Liver (tissue), 9 donors: ENCODE results near the gene QPCT. TPM values are rescaled to one million over a fixed set of nuclear protein-coding genes. Genes with fewer than 3 reads are reported as not detected.

Experiments
- DNase-seq: peaks from one replicate; pipeline ENCODE4 v3.0.0-alpha.2; 2017; ENCODE audit warnings: low spot score
- H3K27ac ChIP-seq, 2 donors: one replicate each; pipeline ENCODE4 v1.7.0; 2013; ENCODE audit warnings: inconsistent platforms in 2 of 2, low read length in 2 of 2, control low read depth in 1 of 2, low read depth in 1 of 2, mild to moderate bottlenecking in 1 of 2
- H3K27me3 ChIP-seq, 4 donors: one replicate each; pipeline versions ENCODE4 v1.6.1 to v1.7.0; 2013; ENCODE audit warnings: low read length in 3 of 4, inconsistent platforms in 1 of 4, mild to moderate bottlenecking in 1 of 4, moderate library complexity in 1 of 4; ENCODE audit not compliant: control insufficient read depth in 4 of 4, insufficient read depth in 4 of 4
- H3K36me3 ChIP-seq, 4 donors: one replicate each; pipeline versions ENCODE4 v1.6.1 to v1.7.0; 2013; ENCODE audit warnings: low read length in 3 of 4, mild to moderate bottlenecking in 3 of 4, low read depth in 1 of 4, moderate library complexity in 1 of 4; ENCODE audit not compliant: control insufficient read depth in 4 of 4, insufficient read depth in 3 of 4
- H3K4me1 ChIP-seq, 4 donors: one replicate each; pipeline versions ENCODE4 v1.6.1 to v1.7.0; 2013; ENCODE audit warnings: low read length in 3 of 4, mild to moderate bottlenecking in 3 of 4, moderate library complexity in 1 of 4; ENCODE audit not compliant: control insufficient read depth in 4 of 4, insufficient read depth in 4 of 4
- H3K4me3 ChIP-seq, 3 donors: one replicate each; pipeline versions ENCODE4 v1.6.1 to v1.7.0; 2013; ENCODE audit warnings: low read length in 3 of 3, control low read depth in 1 of 3, low read depth in 1 of 3, mild to moderate bottlenecking in 1 of 3
- H3K9ac ChIP-seq, 2 donors: one replicate each; pipeline ENCODE4 v1.7.0; 2013; ENCODE audit warnings: low read length in 2 of 2, mild to moderate bottlenecking in 2 of 2, moderate library complexity in 2 of 2, control low read depth in 1 of 2, low read depth in 1 of 2
- H3K9me3 ChIP-seq, 4 donors: one replicate each; pipeline versions ENCODE4 v1.6.1 to v1.7.0; 2013; ENCODE audit warnings: low read length in 3 of 4; ENCODE audit not compliant: control insufficient read depth in 4 of 4
- EGR1 ChIP-seq, 2 donors: IDR thresholded peaks; 2 replicates each; pipeline ENCODE4 v1.6.1; 2016 to 2018; ENCODE audit warnings: antibody characterized with exemption in 2 of 2, low read depth in 2 of 2
- FOXA1 ChIP-seq: IDR thresholded peaks from 2 replicates; pipeline ENCODE4 v1.6.1; 2016; ENCODE audit warnings: antibody characterized with exemption
- FOXA2 ChIP-seq: IDR thresholded peaks from 2 replicates; pipeline ENCODE4 v1.6.1; 2016; ENCODE audit warnings: antibody characterized with exemption
- GABPA ChIP-seq, 2 donors: IDR thresholded peaks in 1 of 2; conservative IDR thresholded peaks in 1 of 2; 2 replicates each; pipeline ENCODE4 v1.6.1; 2016; ENCODE audit warnings: antibody characterized with exemption in 2 of 2, mild to moderate bottlenecking in 1 of 2, moderate library complexity in 1 of 2
- HNF4A ChIP-seq, 2 donors: conservative IDR thresholded peaks; 2 replicates each; pipeline ENCODE4 v1.6.1; 2016; ENCODE audit warnings: antibody characterized with exemption in 2 of 2, mild to moderate bottlenecking in 2 of 2
- HNF4G ChIP-seq: IDR thresholded peaks from 2 replicates; pipeline ENCODE4 v1.6.1; 2016; ENCODE audit warnings: antibody characterized with exemption
- JUND ChIP-seq, 2 donors: IDR thresholded peaks; 2 replicates each; pipeline ENCODE4 v1.6.1; 2016; ENCODE audit warnings: antibody characterized with exemption in 2 of 2
- MAX ChIP-seq: IDR thresholded peaks from 2 replicates; pipeline ENCODE4 v1.6.1; 2016; ENCODE audit warnings: antibody characterized with exemption
- NR2F2 ChIP-seq: IDR thresholded peaks from 2 replicates; pipeline ENCODE4 v1.6.1; 2016; ENCODE audit warnings: antibody characterized with exemption
- RAD21 ChIP-seq, 2 donors: IDR thresholded peaks; 2 replicates each; pipeline ENCODE4 v1.6.1; 2016; ENCODE audit warnings: antibody characterized with exemption in 2 of 2, mild to moderate bottlenecking in 2 of 2
- RXRA ChIP-seq, 2 donors: IDR thresholded peaks; 2 replicates each; pipeline ENCODE4 v1.6.1; 2017 to 2018; ENCODE audit warnings: antibody characterized with exemption in 2 of 2, mild to moderate bottlenecking in 1 of 2
- SP1 ChIP-seq: IDR thresholded peaks from 2 replicates; pipeline ENCODE4 v1.6.1; 2018; ENCODE audit warnings: antibody characterized with exemption, mild to moderate bottlenecking
- TAF1 ChIP-seq: conservative IDR thresholded peaks from 2 replicates; pipeline ENCODE4 v1.6.1; 2016; ENCODE audit warnings: antibody characterized with exemption, mild to moderate bottlenecking
- YY1 ChIP-seq: IDR thresholded peaks from 2 replicates; pipeline ENCODE4 v1.6.1; 2016; ENCODE audit warnings: antibody characterized with exemption, mild to moderate bottlenecking
- WGBS: extraction: QIAGEN DNeasy Blood & Tissue Kit; methylation state at CpG from one replicate; pipeline ENCODE4 v1.1.7; 2013; 5-methylcytosine and 5-hydroxymethylcytosine counted together
- polyA plus RNA-seq, 2 donors: library from polyadenylated mRNA; stranded (reverse) in 1 of 2; unstranded in 1 of 2; fragments of 200-250 nt in 1 of 2; fragments of >200 nt in 1 of 2; fragmentation: Nextera tagmentation in 1 of 2; extraction: Ambion mirVana in 1 of 2; gene quantifications; one replicate each; pipeline versions ENCODE4 v1.2.1 to v1.2.3, GENCODE V29; 2013 to 2015
- total RNA-seq, 2 donors: library from RNA; depleted of rRNA; stranded (reverse); fragments of >200 nt; gene quantifications; one replicate each; pipeline ENCODE4 v1.2.3, GENCODE V29; 2014
- TF ChIP-seq, protein P1 (sequence below): fragments of 150-350 bp; IDR thresholded peaks from 2 replicates; pipeline ENCODE4 v1.5.1; 2017; ENCODE audit warnings: improper control_type of control experiment, low read depth, low read length; ENCODE audit not compliant: missing input control
- TF ChIP-seq, protein P2 (sequence below): IDR thresholded peaks from 2 replicates; pipeline ENCODE4 v1.6.1; 2016; ENCODE audit warnings: antibody characterized with exemption
- TF ChIP-seq, protein P3 (sequence below): IDR thresholded peaks from 2 replicates; pipeline ENCODE4 v1.6.1; 2016; ENCODE audit warnings: antibody characterized with exemption, mild to moderate bottlenecking
- donor health status: healthy.
- donor health status: healthy.
- donor health status: healthy.
- donor health status: healthy.
- donor health status: healthy.

The QPCT gene
- total and polyA plus RNA-seq, 4 donors: 0.61 to 3.0 (median 1.2) TPM

GRCh38 chr2:37372000-37372399 lies 27.6 kb downstream of the QPCT start:
- H3K9me3 ChIP-seq: no peaks in the 10 kb centered on the region
- H3K4me1 ChIP-seq: no peaks in the 10 kb centered on the region
- H3K4me3 ChIP-seq: no peak overlapping the region
- no peaks in the 10 kb centered on the region for H3K36me3 ChIP-seq
- no peak overlapping the region for H3K9ac ChIP-seq
- DNase-seq: no peak
- H3K27me3 ChIP-seq: no peaks in the 10 kb centered on the region
- H3K27ac ChIP-seq: no peak overlapping the region
- TF ChIP-seq RXRA (IDR thresholded peaks at IDR 0.05): no peak
- TF ChIP-seq YY1: no peak
- TF ChIP-seq MAX: no peak
- TF ChIP-seq HNF4G: no peak
- no peak for TF ChIP-seq HNF4A (conservative IDR thresholded peaks at IDR 0.05)
- TF ChIP-seq JUND (IDR thresholded peaks at IDR 0.05): no peak
- no peak for TF ChIP-seq GABPA (IDR thresholded peaks at IDR 0.05 in 1 of 2, conservative IDR thresholded peaks at IDR 0.05 in 1 of 2)
- TF ChIP-seq RAD21 (IDR thresholded peaks at IDR 0.05): no peak
- no peak for TF ChIP-seq FOXA1
- TF ChIP-seq SP1: no peak
- TF ChIP-seq NR2F2: no peak
- TF ChIP-seq, protein P1, sequence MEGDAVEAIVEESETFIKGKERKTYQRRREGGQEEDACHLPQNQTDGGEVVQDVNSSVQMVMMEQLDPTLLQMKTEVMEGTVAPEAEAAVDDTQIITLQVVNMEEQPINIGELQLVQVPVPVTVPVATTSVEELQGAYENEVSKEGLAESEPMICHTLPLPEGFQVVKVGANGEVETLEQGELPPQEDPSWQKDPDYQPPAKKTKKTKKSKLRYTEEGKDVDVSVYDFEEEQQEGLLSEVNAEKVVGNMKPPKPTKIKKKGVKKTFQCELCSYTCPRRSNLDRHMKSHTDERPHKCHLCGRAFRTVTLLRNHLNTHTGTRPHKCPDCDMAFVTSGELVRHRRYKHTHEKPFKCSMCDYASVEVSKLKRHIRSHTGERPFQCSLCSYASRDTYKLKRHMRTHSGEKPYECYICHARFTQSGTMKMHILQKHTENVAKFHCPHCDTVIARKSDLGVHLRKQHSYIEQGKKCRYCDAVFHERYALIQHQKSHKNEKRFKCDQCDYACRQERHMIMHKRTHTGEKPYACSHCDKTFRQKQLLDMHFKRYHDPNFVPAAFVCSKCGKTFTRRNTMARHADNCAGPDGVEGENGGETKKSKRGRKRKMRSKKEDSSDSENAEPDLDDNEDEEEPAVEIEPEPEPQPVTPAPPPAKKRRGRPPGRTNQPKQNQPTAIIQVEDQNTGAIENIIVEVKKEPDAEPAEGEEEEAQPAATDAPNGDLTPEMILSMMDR: no peak
- TF ChIP-seq EGR1 (IDR thresholded peaks at IDR 0.05; ENCODE audit: low read depth in 2 of 2): no peak
- no peak for TF ChIP-seq TAF1
- TF ChIP-seq, protein P2, sequence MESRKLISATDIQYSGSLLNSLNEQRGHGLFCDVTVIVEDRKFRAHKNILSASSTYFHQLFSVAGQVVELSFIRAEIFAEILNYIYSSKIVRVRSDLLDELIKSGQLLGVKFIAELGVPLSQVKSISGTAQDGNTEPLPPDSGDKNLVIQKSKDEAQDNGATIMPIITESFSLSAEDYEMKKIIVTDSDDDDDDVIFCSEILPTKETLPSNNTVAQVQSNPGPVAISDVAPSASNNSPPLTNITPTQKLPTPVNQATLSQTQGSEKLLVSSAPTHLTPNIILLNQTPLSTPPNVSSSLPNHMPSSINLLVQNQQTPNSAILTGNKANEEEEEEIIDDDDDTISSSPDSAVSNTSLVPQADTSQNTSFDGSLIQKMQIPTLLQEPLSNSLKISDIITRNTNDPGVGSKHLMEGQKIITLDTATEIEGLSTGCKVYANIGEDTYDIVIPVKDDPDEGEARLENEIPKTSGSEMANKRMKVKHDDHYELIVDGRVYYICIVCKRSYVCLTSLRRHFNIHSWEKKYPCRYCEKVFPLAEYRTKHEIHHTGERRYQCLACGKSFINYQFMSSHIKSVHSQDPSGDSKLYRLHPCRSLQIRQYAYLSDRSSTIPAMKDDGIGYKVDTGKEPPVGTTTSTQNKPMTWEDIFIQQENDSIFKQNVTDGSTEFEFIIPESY: no peak

DNA sequence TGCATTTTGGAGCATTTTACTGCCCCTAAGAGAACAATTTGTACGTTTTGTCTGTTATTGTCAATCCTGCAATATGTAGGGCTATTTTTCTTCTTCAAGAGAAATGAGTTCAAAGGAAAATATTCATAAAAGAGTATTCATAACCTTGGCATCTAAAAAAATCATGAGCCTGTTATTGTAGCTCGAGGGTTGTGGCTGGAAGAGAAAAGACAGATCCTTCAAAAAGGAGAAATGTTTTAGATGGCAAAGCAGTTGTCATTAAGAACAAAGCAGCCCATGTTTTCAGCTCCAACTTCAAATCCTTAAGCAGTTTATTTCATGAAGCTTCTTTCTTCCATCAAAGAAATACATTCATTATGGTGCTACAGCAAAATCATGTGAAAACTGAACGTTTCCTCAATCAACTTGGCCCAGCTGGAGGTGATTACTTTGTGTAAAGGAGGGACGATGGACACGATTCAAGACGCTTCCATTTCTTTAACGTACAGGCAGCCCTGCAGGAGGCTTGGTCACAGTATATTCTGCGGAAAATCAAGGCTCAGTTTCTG lies 31.4 kb downstream of the QPCT start:
- Histone ChIP-seq H3K4me1 (no peaks in the 10 kb centered on the region), H3K27me3 (no peaks in the 10 kb centered on the region), H3K36me3 (no peaks in the 10 kb centered on the region), H3K27ac (no peak overlapping the region), H3K4me3 (no peak overlapping the region), H3K9ac (no peak overlapping the region), H3K9me3 (no peaks in the 10 kb centered on the region)
- WGBS: 77% methylated on average over 8 of the region's 8 CpGs
- TF ChIP-seq YY1 (no peak), RAD21 (IDR thresholded peaks at IDR 0.05) (no peak), FOXA2 (no peak), EGR1 (IDR thresholded peaks at IDR 0.05; ENCODE audit: low read depth in 2 of 2) (no peak), SP1 (no peak), FOXA1 (no peak)
- TF ChIP-seq, protein P1: no peak
- TF ChIP-seq, protein P3, sequence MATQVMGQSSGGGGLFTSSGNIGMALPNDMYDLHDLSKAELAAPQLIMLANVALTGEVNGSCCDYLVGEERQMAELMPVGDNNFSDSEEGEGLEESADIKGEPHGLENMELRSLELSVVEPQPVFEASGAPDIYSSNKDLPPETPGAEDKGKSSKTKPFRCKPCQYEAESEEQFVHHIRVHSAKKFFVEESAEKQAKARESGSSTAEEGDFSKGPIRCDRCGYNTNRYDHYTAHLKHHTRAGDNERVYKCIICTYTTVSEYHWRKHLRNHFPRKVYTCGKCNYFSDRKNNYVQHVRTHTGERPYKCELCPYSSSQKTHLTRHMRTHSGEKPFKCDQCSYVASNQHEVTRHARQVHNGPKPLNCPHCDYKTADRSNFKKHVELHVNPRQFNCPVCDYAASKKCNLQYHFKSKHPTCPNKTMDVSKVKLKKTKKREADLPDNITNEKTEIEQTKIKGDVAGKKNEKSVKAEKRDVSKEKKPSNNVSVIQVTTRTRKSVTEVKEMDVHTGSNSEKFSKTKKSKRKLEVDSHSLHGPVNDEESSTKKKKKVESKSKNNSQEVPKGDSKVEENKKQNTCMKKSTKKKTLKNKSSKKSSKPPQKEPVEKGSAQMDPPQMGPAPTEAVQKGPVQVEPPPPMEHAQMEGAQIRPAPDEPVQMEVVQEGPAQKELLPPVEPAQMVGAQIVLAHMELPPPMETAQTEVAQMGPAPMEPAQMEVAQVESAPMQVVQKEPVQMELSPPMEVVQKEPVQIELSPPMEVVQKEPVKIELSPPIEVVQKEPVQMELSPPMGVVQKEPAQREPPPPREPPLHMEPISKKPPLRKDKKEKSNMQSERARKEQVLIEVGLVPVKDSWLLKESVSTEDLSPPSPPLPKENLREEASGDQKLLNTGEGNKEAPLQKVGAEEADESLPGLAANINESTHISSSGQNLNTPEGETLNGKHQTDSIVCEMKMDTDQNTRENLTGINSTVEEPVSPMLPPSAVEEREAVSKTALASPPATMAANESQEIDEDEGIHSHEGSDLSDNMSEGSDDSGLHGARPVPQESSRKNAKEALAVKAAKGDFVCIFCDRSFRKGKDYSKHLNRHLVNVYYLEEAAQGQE: no peak
- no peak for DNase-seq
